HFF-Myc (cell line): ENCODE measurements around the gene NPAS2.

Source experiments
- DNase-seq: peaks from one replicate; pipeline ENCODE4 v3.0.0-alpha.2; 2011; ENCODE audit warnings: low read depth; ENCODE audit errors: extremely low read depth
- H3K4me3 ChIP-seq: replicated peaks from 2 replicates; pipeline ENCODE4 v1.5.1; 2011; ENCODE audit warnings: low read depth, mild to moderate bottlenecking, control low read depth, low read length
- CTCF ChIP-seq: IDR thresholded peaks from 2 replicates; pipeline ENCODE4 v1.5.1; 2012; ENCODE audit warnings: mild to moderate bottlenecking, low read depth, low read length, control low read depth; ENCODE audit errors: missing control alignments

Gene NPAS2

GRCh38 chr2:101041413-101041812 is 221.5 kb downstream of the NPAS2 start:
- DNase-seq, result no peak
- no peak overlapping the region for H3K4me3 ChIP-seq
- TF ChIP-seq CTCF, result no peak

- no peak for DNase-seq
- no peak overlapping the region for H3K4me3 ChIP-seq
- no peak for TF ChIP-seq CTCF
These were observed 225.4 kb downstream of the NPAS2 start for GRCh38 chr2:101045330-101045729.
